ENCODE data around the gene CYSLTR2. TPM values are rescaled to one million over a fixed set of nuclear protein-coding genes. Genes with fewer than 3 reads are reported as not detected.

CYSLTR2 gene
- total RNA-seq, 1 experiment from 2014 or later = not detected

DNA sequence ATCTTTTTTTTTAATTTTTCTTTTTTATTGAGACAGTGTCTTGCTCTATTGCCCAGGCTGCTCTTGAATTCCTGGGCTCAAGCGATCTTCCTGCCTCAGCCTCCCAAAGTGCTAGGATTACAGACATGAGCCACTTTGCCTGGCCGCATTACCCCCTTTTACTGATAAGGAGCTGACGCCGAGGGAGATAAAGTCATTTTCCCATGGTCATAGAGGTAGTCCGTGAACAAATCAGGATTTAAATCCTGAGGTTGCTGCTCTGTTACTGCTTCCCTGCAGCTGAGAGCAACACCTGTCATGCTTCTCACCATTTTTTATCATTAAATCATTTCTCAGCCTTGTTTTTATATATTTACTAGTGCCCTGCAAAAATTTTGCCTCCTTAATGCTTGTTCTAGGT is 7.4 kb downstream of the CYSLTR2 start:
- peaks cover 11% of the 10 kb centered on the region; the same call in 1 of the 2 replicates for H3K9me3 Mint-ChIP-seq
- TF ChIP-seq CBFB (CRISPR knock-in tag; IDR thresholded peaks at IDR 0.05; ENCODE audit: low read depth) (no peak), MXD4 (CRISPR knock-in tag; IDR thresholded peaks at IDR 0.05; ENCODE audit: borderline replicate concordance) (no peak), PRRX2 (CRISPR knock-in tag; IDR thresholded peaks at IDR 0.05) (no peak), NFE2L1 (CRISPR knock-in tag; IDR thresholded peaks at IDR 0.05) (no peak), HMGA2 (CRISPR knock-in tag; IDR thresholded peaks at IDR 0.05) (no peak), ZNF671 (CRISPR knock-in tag; IDR thresholded peaks at IDR 0.05) (no peak), ATF1 (CRISPR knock-in tag; IDR thresholded peaks at IDR 0.05) (no peak), NR1H2 (CRISPR knock-in tag; IDR thresholded peaks at IDR 0.05) (no peak)
- TF ChIP-seq, protein P1, sequence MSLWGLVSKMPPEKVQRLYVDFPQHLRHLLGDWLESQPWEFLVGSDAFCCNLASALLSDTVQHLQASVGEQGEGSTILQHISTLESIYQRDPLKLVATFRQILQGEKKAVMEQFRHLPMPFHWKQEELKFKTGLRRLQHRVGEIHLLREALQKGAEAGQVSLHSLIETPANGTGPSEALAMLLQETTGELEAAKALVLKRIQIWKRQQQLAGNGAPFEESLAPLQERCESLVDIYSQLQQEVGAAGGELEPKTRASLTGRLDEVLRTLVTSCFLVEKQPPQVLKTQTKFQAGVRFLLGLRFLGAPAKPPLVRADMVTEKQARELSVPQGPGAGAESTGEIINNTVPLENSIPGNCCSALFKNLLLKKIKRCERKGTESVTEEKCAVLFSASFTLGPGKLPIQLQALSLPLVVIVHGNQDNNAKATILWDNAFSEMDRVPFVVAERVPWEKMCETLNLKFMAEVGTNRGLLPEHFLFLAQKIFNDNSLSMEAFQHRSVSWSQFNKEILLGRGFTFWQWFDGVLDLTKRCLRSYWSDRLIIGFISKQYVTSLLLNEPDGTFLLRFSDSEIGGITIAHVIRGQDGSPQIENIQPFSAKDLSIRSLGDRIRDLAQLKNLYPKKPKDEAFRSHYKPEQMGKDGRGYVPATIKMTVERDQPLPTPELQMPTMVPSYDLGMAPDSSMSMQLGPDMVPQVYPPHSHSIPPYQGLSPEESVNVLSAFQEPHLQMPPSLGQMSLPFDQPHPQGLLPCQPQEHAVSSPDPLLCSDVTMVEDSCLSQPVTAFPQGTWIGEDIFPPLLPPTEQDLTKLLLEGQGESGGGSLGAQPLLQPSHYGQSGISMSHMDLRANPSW (CRISPR knock-in tag; conservative IDR thresholded peaks at IDR 0.05; ENCODE audit: low read depth) = no peak
- TF ChIP-seq, protein P2, sequence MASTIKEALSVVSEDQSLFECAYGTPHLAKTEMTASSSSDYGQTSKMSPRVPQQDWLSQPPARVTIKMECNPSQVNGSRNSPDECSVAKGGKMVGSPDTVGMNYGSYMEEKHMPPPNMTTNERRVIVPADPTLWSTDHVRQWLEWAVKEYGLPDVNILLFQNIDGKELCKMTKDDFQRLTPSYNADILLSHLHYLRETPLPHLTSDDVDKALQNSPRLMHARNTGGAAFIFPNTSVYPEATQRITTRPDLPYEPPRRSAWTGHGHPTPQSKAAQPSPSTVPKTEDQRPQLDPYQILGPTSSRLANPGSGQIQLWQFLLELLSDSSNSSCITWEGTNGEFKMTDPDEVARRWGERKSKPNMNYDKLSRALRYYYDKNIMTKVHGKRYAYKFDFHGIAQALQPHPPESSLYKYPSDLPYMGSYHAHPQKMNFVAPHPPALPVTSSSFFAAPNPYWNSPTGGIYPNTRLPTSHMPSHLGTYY (CRISPR knock-in tag; IDR thresholded peaks at IDR 0.05) = no peak
- TF ChIP-seq, protein P3, sequence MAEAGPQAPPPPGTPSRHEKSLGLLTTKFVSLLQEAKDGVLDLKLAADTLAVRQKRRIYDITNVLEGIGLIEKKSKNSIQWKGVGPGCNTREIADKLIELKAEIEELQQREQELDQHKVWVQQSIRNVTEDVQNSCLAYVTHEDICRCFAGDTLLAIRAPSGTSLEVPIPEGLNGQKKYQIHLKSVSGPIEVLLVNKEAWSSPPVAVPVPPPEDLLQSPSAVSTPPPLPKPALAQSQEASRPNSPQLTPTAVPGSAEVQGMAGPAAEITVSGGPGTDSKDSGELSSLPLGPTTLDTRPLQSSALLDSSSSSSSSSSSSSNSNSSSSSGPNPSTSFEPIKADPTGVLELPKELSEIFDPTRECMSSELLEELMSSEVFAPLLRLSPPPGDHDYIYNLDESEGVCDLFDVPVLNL (CRISPR knock-in tag; IDR thresholded peaks at IDR 0.05; ENCODE audit: borderline replicate concordance, low read depth) = no peak
- TF ChIP-seq, protein P4, sequence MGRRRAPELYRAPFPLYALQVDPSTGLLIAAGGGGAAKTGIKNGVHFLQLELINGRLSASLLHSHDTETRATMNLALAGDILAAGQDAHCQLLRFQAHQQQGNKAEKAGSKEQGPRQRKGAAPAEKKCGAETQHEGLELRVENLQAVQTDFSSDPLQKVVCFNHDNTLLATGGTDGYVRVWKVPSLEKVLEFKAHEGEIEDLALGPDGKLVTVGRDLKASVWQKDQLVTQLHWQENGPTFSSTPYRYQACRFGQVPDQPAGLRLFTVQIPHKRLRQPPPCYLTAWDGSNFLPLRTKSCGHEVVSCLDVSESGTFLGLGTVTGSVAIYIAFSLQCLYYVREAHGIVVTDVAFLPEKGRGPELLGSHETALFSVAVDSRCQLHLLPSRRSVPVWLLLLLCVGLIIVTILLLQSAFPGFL (CRISPR knock-in tag; IDR thresholded peaks at IDR 0.05; ENCODE audit: borderline replicate concordance) = no peak
- CTCF ChIA-PET = no interaction called here
- ATAC-seq (no peak), DNase-seq (ENCODE audit: low spot score) (no peak)
- no peak overlapping the region for H3K4me3 Mint-ChIP-seq
- H3K27ac Mint-ChIP-seq = no peak overlapping the region
- H3K4me1 Mint-ChIP-seq = no peaks in the 10 kb centered on the region
- POLR2A ChIA-PET = interaction anchor here (0.5 kb wide), 1 partner anchor 10 kb away, joined by 4 read pairs; no protein-coding TSS in a partner anchor
- no peaks in the 10 kb centered on the region for H3K27me3 Mint-ChIP-seq (ENCODE audit: low read depth)
- no peaks in the 10 kb centered on the region for H3K36me3 Mint-ChIP-seq

DNA sequence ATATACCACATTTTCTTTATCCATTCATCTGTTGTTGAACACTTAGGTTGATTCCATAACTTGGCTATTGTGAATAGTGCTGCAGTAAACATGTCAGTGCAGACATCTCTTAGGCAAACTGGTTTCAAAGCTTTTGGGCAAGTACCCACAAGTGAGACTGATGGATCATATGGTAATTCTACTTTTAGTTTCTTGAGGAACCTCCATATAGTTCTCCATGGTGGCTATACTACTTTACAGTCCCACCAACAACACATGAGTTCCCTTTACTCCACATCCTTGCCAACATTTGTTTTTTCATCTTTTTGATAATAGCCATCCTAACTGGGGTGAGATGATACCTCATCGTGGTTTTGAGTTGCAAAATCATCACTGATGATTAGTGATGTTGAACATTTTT is 8.5 kb downstream of the CYSLTR2 start:
- no peaks in the 10 kb centered on the region for H3K4me1 Mint-ChIP-seq
- no peaks in the 10 kb centered on the region; the same call in 1 of the 2 replicates for H3K36me3 Mint-ChIP-seq
- ChIA-PET POLR2A (no interaction called here), CTCF (no interaction called here)
- DNase-seq (ENCODE audit: low spot score) (no peak), ATAC-seq (no peak)
- no peak overlapping the region for H3K27ac Mint-ChIP-seq
- H3K27me3 Mint-ChIP-seq (ENCODE audit: low read depth) = no peaks in the 10 kb centered on the region
- H3K4me3 Mint-ChIP-seq = no peak overlapping the region
- H3K9me3 Mint-ChIP-seq = peaks cover 22% of the 10 kb centered on the region
- TF ChIP-seq NFYB (CRISPR knock-in tag; conservative IDR thresholded peaks at IDR 0.05; ENCODE audit: low read depth) (no peak), OVOL2 (CRISPR knock-in tag; IDR thresholded peaks at IDR 0.05; ENCODE audit: borderline replicate concordance) (no peak), JAZF1 (CRISPR knock-in tag; IDR thresholded peaks at IDR 0.05) (no peak), FOXK1 (CRISPR knock-in tag; IDR thresholded peaks at IDR 0.05) (no peak), ZNF423 (CRISPR knock-in tag; IDR thresholded peaks at IDR 0.05) (no peak), ZNF219 (CRISPR knock-in tag; IDR thresholded peaks at IDR 0.05; ENCODE audit: borderline replicate concordance) (no peak), FOXP1 (CRISPR knock-in tag; IDR thresholded peaks at IDR 0.05; ENCODE audit: borderline replicate concordance) (no peak), TEAD1 (CRISPR knock-in tag; IDR thresholded peaks at IDR 0.05) (no peak), ZSCAN18 (CRISPR knock-in tag; IDR thresholded peaks at IDR 0.05) (no peak), SOX15 (CRISPR knock-in tag; IDR thresholded peaks at IDR 0.05) (no peak), MYBL2 (CRISPR knock-in tag; IDR thresholded peaks at IDR 0.05) (no peak), GRHL2 (CRISPR knock-in tag; IDR thresholded peaks at IDR 0.05; ENCODE audit: insufficient replicate concordance, severe bottlenecking) (no peak), ZNF671 (CRISPR knock-in tag; IDR thresholded peaks at IDR 0.05) (no peak), TEAD4 (CRISPR knock-in tag; IDR thresholded peaks at IDR 0.05) (no peak)
- TF ChIP-seq, protein P5, sequence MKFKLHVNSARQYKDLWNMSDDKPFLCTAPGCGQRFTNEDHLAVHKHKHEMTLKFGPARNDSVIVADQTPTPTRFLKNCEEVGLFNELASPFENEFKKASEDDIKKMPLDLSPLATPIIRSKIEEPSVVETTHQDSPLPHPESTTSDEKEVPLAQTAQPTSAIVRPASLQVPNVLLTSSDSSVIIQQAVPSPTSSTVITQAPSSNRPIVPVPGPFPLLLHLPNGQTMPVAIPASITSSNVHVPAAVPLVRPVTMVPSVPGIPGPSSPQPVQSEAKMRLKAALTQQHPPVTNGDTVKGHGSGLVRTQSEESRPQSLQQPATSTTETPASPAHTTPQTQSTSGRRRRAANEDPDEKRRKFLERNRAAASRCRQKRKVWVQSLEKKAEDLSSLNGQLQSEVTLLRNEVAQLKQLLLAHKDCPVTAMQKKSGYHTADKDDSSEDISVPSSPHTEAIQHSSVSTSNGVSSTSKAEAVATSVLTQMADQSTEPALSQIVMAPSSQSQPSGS (CRISPR knock-in tag; IDR thresholded peaks at IDR 0.05; ENCODE audit: borderline replicate concordance, low read depth) = no peak

Measured in WTC11 (cell line).